HG03175 (cell line): ENCODE data around the gene RBX1.
"Not testable (repeated sequence)": the region's sequence is repeated elsewhere in the genome, so short reads cannot be mapped to it uniquely, and the experiment has no call there.

Source experiments
- ATAC-seq: cut with Tn5 transposase; IDR thresholded peaks from one replicate; pipeline ENCODE4 v1.9.1; 2021; ENCODE audit warnings: mild to moderate bottlenecking, moderate library complexity; ENCODE audit not compliant: unreplicated experiment

RBX1 gene

DNA sequence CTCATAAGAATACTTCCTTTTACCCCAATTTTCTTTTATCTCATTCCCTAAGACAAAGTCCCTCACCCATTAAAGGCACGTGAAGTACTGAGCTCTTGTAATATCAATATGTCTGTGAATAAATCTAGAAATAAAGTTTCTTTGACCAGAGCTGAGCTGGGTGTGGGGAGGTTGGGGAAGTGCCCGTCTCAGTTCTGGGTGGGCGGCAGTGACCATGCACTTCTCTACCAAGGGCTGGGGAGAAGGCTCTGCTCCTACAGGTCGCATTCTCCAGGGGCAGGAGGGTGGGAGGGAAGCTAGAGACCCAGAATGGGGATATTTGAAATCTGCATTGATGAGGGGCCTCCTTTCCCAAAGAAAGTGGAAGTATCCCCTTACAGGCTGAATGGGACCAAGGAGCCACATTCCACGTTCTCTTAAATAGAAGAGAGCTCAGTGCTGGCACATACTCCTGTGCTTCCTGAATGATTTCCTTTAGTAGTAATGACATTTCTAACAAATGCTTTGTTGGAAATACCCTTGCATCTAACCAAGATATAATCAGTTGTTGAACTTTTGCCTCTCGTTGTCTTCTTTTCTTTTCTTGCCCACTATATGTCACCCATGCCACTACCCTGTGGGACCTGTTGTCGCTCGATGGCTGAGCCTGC, 16.1 kb downstream of the RBX1 start:
- ATAC-seq = no peak

DNA sequence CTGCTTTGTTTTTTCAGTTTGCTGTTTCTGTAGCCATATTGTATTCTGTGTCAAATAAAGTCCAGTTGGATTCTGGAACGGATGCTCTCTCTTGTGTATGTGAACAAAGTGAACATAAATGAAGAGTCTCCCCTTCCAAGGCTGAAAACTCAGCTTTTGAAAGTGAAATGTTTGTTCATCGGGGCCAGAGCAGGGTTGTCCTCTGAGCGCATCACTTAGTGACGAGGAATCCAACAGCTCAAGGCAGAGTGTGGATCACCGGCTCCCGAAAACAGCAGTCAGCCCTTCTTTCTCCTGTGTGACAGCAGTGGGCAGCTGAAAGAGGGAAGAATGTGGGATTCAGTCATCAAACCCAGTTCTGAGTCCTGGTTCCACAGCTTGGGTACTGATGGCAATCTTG, 21.4 kb downstream of the RBX1 start:
- ATAC-seq = no peak

DNA sequence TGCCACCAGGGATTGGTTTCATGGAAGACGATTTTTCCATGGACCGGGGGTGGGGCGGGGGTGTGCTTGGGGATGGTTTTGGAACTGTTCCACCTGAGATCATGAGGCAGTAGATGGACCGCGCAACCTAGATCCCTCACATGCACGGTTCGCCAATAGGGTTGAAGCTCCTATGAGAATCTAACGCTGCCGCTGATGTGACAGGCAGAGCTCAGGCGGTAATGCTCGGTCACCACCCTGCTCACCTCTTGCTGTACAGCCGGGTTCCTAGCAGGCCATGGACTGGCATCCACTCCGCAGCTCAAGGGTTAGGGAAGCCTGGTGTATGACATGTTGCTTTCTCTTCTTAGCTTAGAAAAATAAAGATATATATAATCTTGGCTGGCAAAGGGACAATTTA, 22.0 kb downstream of the RBX1 start:
- ATAC-seq = no peak

DNA sequence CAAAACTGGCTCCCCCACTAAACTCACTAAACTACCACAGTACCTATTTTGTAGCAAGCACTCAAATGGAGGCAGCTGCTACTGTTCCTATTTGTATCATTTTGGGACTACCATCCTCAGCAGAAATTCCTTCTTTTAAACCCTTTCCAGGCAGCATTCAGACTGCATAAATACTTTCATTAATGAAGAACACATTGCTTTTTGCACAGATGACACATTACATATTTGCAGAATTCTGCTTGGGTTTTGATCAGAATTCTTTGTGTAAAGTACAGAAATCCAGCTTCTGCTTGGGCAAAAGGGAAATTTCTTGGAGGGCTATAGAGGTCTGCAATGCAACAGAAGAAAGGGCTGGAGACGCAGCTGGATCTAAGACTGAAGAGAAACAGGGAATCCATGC, 24.2 kb downstream of the RBX1 start:
- ATAC-seq = no peak

DNA sequence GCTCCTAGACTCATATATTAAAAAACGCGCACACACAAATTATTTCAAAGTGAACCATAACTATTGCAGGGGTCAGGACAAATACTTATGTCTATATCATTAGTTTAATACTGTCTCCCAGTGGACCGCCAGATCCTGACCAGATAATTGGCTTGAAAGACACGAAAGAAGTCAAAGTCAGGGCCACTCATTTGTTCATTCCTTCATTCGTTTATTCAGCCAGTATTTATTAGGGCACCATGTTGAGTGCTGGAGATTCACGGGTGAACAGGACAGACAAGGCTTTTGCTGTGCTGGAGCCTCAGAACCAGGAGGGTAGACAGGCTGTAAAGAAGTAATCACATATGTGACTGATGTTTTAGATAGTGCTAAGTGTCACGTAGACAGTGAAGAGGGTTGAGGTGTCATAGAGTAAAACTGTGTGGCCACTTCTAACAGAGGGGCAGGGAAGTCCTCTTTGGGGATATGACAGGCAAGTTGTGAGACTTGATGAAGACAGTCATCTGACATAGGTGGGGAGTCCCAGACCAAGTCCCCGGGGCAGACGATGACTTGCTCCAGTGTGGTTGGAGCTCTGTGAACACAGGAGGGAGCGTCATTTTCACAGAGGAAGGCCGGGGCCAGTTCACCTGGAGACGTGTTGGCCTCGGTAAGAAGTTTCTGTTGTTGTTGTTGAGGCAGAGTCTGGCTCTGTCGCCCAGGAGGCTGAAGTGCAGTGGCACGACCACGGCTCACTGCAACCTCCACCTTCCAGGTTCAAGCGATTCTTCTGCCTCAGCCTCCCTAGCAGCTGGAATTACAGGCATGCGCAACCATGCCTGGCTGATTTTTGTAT, 25.9 kb downstream of the RBX1 start:
- no peak for ATAC-seq

DNA sequence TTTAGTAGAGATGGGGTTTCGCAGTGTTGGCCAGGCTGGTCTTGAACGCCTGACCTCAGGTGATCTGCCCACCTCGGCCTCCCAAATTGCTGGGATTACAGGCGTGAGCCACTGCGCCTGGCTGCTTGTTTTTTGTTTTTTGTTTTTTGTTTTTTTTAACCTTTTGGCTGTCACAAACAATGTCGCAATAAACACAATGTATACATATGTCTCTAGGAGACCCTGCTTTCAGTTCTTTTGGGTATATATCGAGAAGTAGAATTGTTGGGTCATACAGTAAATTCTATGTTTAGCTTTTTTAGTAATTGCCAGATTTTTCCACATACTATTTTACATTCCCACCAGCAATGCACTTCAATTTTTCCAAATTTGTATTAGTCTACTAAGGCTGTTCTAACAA, 28.0 kb downstream of the RBX1 start:
- ATAC-seq = no peak

DNA sequence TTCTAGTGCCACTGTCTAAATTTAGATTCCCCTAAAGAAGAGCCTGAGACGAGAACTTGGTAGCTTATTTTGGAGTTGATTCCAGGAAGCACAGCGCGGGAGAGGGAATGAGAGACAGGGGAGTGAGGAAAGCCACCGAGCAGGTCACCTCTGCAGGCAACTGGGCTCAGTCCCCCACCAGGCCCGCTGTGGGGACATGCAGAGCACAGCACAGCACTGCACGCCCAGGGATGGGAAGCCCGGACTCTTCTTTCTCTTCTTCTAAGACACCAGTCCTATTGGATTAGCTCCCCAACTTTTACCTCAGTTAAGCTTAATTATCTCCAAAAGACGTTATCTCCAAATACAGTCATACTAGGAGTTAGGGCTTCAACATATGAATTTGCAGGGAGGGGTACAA, 28.7 kb downstream of the RBX1 start:
- ATAC-seq = no peak

DNA sequence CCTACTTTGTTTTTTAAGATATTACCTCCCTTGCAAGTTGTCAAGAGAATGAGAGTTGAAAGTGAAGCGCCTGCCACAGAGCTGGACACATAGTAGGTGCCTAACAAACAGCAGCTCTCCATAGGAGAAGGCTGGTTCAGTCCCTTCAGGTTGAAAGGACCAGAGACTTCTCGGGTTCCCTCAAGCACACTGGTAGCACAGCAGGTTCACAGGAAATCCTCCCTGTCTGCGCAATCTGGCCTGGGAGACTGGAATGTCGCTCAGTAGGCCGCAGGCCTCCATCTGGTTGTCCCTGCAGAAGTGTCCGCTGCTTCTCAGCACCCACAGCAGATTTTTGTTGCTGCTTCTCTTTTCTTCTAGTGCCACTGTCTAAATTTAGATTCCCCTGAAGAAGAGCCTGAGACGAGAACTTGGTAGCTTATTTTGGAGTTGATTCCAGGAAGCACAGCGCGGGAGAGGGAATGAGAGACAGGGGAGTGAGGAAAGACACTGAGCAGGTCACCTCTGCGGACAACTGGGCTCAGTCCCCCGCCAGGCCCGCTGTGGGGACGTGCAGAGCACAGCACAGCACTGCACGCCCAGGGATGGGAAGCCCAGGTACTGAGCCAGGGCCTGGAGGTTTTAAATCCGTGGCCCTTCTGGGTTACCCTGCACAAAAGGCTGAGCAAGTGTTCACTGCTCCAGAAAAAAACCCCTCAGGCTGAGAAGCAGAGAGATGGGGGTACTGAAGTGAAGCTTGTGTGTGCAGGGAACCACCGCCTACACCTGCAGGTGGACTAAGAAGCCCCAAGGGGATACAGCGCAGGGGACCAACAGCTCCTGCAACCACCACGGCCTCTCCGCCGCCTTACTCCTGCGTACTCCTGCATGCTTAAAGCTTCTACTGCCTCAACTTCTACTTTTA, 31.6 kb downstream of the RBX1 start:
- ATAC-seq = no peak

DNA sequence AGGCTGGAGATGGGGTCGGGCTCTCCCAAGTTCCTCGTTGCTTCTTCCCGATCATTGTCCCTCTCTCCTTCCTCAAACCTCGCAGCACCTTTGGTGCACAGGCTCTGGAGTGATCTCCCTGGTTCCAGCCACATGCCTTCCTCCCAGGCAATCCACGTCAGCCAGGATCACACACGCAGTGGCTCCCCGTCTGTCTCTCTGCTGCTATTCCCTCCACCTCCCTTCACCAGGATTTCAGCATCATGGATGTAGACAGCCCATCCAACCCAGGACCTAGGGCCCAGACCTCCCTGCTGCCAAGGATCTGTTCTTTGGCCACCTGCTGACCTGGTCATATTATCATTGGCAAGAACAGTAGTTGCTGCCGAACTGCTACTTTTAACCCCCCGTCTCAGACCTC, 40.1 kb downstream of the RBX1 start:
- no peak for ATAC-seq

DNA sequence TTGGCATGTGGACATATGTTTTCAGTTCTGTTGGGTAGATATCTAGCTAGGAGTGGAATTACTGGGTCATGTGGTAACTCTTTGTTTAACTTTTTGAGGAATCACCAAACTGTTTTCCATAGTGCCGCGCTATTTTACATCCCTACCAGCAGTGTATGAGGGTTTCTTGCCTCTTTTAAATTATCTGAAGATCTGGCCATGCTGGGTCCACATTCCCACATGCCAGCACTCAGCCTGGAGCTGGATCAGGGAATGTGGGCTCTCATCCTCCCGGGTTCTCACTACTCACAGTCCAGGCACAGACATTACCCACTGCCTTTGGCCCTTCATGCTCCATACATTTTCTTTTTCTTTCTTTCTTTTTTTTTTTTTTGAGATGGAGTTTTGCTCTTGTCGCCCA, 44.6 kb downstream of the RBX1 start:
- ATAC-seq = no peak

DNA sequence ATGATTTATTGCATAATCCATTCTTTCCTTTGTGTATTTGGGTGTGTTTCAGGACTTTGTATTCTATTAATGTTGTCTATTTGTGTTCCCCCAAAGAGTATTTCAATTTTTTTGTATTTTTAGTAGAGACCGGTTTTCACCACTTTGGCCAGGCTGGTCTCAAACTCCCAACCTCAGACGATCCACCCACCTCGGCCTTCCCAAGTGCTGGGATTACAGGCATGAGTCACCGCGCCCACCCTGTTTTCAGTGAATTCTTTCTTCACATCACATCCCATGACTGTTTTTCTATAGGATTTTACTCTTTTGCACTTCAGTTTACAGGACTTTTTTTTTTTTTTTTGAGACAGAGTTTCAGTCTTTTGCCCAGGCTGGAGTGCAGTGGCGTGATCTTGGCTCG, 46.3 kb downstream of the RBX1 start:
- no peak for ATAC-seq

DNA sequence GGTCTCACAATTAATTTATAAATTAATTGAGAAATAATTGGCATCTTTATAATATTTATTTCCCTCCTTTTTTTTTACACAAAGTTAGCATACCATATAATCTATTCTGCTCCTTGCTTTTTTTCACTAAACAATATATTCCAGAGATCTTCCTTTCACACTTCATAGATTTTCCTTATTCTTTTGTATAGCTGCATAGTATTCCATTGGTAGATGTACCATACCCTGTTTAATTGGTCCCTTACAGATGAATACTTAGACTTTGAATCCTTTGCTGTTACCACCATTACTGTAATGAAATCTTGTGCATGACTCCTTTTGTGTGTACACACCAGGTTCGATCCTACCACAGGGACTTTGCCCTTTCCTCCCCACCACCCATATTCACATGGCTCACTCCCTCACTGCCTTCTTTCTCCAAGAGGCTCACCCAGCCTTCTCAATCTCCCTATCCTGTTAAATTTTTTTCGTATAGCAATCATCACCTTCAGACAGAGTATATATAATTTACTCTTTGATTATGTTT, 48.9 kb downstream of the RBX1 start:
- ATAC-seq = no peak

DNA sequence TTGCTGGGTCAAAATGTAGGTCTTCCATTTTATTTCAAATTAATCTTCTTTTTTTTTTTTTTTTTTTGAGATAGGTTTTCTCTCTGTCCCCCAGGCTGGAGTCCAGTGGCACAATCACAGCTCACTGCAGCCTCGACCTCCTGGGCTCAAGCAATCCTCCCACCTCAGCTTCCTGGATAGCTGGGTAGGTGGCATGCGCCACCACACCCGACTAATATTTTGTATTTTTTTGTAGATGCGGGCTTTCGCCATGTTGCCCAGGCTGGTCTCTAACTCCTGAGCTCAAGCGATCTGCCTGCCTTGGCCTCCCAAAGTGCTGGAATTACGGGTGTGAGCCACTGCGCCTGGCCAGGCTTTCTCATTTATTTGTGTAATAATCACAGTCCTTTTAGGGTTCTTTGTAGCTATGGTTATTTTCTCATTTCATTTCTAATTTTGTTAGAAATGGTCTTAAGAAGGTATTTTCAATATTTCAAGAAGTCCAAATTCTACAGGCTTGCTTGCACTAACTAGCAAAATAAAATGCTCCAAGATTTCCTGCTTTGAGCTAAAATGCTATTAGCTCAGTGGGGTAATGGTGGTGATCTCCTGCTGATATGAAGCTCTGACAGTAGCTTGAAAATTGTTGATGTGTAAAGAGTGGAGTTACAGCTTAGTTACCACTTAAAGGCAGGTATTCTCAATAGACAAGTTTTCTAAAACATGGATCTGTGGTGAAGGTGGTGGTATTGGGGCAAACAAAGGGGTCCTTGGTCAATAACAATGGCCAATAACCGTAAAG, 50.0 kb downstream of the RBX1 start:
- ATAC-seq = no peak

DNA sequence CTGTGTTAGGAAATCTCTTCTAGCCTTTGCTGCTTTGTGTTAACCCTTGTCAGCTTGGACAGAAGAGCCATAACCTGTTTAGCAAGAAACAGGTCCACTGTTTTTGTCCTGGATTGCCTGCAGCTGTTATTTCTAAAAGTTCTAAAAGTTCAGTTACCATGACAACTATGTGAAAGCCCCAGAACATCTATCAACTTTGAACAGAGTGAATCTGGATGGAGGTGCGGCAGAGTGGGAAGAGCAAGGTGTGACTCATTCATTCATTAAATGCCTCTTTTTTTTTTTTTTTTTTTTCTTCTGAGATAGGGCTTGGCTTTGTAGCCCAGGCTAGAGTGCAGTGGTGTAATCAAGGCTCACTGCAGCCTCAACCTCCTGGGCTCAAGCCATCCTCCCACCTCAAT, 50.5 kb downstream of the RBX1 start:
- ATAC-seq = no peak

DNA sequence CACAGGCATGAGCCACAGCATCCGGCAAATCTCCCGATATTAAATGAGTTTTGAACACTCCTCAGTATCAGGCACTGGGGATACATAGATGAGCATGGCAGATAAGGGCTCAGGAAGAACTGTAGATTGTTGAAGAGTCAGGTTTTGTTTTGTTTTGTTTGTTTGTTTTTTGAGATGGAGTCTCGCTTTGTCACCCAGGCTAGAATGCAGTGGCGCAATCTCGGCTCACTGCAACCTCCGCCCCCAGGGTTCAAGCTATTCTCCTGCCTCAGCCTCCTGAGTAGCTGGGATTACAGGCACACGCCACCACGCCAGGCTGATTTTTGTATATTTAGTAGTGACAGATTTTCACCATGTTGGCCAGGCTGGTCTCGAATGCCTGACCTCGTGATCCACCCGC, 51.2 kb downstream of the RBX1 start:
- ATAC-seq = not testable (repeated sequence)

DNA sequence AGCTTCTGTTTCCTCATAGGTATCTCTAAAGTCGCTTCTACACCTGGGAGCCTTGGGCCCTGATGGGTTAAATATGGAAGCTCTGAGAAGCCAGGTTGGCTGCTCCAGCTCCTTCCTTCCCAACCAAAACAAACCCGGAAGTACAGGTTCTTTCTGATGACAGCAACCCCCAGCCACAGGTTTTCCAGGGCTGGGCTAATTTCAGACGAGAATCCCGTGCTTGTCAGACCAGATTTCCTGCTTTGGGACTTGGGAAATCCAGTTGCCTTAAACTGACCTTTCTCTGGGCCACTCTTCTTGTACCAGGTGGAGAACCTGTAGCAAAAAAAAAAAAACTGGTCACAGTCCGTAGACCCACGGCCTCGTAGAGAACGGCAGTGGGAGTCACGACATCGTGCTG, 51.9 kb downstream of the RBX1 start:
- ATAC-seq = no peak

DNA sequence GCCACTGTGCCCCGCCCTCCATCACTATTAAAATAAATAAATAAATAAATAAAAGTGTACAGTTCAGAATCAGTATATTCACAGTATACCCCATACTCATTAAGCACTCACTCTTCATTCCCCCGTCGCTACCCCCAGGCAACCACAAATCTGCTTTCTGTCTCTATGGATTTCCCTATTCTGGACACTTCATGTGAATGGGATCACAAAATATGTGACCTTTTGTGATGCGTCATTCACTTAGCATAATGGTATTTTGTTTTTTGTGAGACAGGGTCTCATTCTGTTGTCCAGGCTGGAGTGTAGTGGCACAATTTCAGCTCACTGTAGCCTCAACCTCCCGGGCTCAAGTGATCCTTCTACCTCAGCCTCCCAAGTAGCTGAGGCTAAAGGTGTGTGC, 52.8 kb downstream of the RBX1 start:
- no peak for ATAC-seq

DNA sequence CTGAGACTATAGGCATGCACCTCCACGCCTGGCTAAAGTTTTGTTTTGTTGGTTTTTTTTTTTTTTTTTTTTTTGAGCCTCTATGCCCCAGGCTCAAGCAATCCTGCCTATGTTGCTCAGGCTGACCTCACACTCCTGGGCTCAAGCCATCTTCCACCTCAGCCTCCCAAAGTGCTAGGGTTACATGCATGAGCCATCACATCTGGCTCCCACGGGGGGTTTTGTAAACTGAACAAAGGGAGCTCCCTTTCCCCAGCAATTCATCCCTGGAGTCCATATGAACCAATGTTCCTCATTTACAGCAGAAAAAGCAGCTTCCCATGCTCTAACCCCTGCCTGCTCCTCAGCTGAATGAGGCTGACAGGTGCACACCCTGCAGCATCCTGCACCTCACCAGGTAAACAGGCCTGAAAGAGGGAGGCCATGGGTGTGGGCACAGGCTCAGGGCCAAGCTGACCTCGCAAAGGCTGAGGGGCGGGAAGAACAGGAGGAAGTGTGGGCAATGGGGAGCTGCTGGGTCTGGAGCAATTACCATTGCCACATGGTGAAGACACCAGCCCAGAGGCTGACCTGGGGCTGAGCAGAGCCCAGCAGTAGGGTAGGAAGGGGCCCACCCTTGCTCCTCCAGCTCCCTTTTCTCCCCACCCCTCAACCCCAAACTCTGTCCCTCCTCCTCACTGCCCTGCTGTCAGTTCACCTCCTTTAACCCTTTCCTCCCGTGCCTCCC, 58.2 kb downstream of the RBX1 start:
- ATAC-seq = no peak

DNA sequence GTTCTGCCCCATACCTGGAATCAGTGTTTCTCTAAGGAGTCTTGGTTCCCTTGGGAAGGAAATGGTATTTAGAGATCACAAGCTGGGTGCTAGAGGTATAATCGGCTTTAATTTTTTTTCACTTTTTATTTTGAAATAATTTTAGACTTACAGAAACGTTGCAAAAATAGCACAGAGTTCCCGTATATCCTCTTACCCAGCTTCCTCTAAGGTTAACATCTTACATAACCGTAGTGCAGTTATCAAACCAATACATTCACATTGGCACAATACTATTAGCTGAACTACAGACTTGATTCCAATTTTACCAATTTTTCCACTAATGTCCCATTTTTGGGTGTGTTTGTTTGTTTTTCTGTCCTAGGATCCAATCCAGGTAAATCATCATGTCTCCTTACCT, 63.8 kb downstream of the RBX1 start:
- ATAC-seq = no peak

DNA sequence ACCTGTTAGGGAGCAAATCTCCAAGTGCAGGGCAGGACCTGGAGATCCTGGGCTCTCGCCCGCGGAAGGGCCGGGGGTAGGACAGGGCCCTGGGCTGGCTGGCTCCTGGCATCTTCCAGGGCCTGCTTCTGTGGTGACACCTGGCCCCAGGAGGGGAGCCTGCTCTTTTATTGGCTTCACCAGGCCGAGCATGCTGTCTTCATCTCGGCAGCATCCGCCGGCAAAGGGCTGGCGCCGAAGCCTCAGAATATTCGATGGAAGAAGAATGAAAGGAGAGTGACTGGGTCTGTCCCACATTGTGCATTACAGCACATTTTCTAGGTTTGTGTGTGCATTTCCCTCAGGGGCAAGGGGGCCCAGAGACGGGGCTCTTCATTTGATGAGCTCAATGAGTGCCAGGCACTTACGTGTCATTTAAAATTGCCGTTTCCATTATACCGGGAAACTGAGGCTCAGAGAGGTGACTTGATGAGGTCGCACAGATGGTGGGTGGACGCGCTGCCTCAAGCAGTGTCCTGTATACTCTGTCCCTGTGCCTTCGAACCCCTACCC, 70.0 kb downstream of the RBX1 start:
- ATAC-seq = no peak
